Colonic mucosa (tissue), 4 donors: Measurements from ENCODE around the gene OXA1L. TPM values are rescaled to one million over a fixed set of nuclear protein-coding genes. Genes with fewer than 3 reads are reported as not detected.

ENCODE experiments used
- DNase-seq: peaks from one replicate; pipeline ENCODE4 v3.0.0-alpha.2; 2020
- H3K27ac ChIP-seq: fragments of 200-600 bp; one replicate; pipeline ENCODE4 v1.8.0; 2021
- H3K27me3 ChIP-seq: fragments of 200-600 bp; one replicate; pipeline ENCODE4 v1.8.0; 2021
- H3K36me3 ChIP-seq: fragments of 200-600 bp; one replicate; pipeline ENCODE4 v1.8.0; 2021
- H3K4me1 ChIP-seq: fragments of 200-600 bp; one replicate; pipeline ENCODE4 v1.8.0; 2021; ENCODE audit warnings: mild to moderate bottlenecking
- H3K4me3 ChIP-seq: fragments of 200-600 bp; one replicate; pipeline ENCODE4 v1.8.0; 2021
- H3K9ac ChIP-seq, 2 donors: one replicate each; pipeline ENCODE4 v1.7.0; 2013; ENCODE audit warnings: control low read depth in 2 of 2, low read depth in 2 of 2, low read length in 2 of 2
- H3K9me3 ChIP-seq: fragments of 200-600 bp; one replicate; pipeline ENCODE4 v1.8.0; 2021
- intact Hi-C: fragments of 100-400 bp; cut with DNase I; formaldehyde crosslinking; loops from one replicate; pipeline ENCODE4 v1.14.1; 2022
- total RNA-seq, 2 donors: library from RNA; stranded (reverse); fragmentation: NEBNext Ultra II Directional in 1 of 2; extraction: Animal tissue kit (Norgen Biotek cat#: 25700) in 1 of 2; gene quantifications; one replicate each; pipeline ENCODE4 v1.2.1, GENCODE V29; 2021
- TF ChIP-seq, protein P1 (sequence below): fragments of 200-600 bp; IDR thresholded peaks from one replicate; pipeline ENCODE4 v1.8.0; 2022; ENCODE audit warnings: antibody characterized with exemption, mild to moderate bottlenecking
- donor health status: healthy.
- donor health status: DM: no; HTN: no; CAD: no.
- donor health status: DM: no; HTN: no; CAD: no.

The OXA1L gene
- total RNA-seq, 2 donors from 2014 or later, result 110 to 115 TPM

DNA sequence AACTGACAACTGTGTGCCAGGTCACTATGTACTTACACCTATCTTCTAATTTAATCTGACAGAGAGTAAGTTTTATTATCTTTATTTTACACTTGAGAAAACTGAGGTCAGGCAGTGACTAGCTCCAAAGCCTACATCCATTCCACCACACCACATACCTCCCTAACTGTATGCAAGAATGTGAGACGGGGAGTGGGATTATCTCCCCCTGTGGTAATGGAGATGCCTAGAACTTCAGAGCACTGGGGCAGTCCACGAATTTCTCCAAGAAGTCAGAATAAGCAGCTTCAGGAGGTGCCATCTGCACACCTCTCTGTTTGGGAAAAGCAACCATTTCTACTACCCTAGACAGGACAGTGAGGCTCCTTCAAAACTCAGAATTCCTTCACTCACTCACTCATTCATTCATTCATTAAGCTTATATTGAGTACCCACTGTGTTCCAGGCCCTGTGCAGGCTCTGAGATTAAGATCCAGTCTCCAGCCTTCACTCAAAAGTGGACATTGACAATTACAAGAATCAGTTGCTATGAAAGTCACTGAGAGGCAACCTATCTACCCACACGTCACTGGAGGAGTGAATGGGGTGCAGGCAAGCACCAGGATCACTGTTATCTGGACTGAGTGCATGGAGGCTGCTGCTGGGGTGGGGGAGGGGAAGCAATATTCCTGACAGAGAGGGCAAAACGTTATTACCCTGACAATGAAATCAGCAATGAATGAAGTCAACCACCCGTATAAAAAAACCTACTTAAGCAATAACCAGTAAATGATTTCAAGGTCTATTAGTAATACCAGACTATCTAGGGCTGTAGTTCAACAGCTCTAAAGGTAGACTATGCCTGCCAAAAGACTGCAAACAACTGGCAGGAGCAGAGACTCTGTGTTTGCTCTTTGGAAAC is 30.8 kb downstream of the OXA1L start:
- TF ChIP-seq, protein P1, sequence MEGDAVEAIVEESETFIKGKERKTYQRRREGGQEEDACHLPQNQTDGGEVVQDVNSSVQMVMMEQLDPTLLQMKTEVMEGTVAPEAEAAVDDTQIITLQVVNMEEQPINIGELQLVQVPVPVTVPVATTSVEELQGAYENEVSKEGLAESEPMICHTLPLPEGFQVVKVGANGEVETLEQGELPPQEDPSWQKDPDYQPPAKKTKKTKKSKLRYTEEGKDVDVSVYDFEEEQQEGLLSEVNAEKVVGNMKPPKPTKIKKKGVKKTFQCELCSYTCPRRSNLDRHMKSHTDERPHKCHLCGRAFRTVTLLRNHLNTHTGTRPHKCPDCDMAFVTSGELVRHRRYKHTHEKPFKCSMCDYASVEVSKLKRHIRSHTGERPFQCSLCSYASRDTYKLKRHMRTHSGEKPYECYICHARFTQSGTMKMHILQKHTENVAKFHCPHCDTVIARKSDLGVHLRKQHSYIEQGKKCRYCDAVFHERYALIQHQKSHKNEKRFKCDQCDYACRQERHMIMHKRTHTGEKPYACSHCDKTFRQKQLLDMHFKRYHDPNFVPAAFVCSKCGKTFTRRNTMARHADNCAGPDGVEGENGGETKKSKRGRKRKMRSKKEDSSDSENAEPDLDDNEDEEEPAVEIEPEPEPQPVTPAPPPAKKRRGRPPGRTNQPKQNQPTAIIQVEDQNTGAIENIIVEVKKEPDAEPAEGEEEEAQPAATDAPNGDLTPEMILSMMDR, result no peak
- intact Hi-C loops, result no loop called here
- DNase-seq, result no peak

DNA sequence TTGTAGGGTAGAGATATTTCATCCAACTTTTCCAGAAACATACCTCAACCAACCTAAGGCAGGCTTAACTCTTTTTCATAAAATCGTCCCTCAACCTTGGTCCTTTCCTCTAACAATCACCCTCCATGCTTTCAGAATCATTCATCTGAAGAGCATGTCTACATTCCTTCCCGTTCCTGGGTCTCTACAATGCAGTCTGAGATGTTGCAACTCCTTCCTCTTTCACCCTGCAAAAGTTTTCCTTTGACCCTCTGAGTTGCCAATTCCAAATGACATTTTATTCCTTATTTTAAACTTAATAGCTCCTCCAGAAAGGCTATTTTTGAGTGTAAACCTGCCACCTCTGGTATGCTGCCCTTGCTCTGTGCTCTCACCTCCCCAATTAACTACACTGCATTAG is 32.0 kb downstream of the OXA1L start:
- Histone ChIP-seq H3K27ac (no peak overlapping the region), H3K4me1 (no peaks in the 10 kb centered on the region), H3K4me3 (no peak overlapping the region), H3K9me3 (no peaks in the 10 kb centered on the region), H3K9ac (no peak overlapping the region), H3K36me3 (no peaks in the 10 kb centered on the region), H3K27me3 (no peaks in the 10 kb centered on the region)
- intact Hi-C loops, result no loop called here
- DNase-seq, result no peak
- TF ChIP-seq, protein P1, result no peak

More for the DNA sequence above, 30.8 kb downstream of the OXA1L start:
- Histone ChIP-seq H3K36me3 (no peaks in the 10 kb centered on the region), H3K9me3 (no peaks in the 10 kb centered on the region), H3K27me3 (no peaks in the 10 kb centered on the region), H3K27ac (no peak overlapping the region), H3K9ac (no peak overlapping the region), H3K4me1 (no peaks in the 10 kb centered on the region), H3K4me3 (no peak overlapping the region)

DNA sequence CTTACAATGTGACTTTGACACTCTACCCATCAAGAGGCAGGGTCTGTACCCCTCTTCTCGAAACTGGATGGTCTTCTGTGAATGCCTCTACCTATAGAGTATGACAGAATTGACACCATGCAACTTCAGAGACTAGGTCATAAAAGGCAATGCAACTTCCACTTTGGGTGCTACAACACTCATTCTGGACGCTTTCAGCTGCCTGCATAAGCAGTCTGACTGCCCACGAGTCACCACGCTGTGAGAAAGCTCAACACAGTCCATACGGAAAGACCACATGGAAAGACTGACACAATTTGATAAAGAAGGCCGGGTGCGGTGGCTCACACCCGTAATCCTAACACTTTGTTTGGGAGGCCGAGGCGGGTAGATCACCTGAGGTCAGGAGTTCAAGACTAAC is 33.9 kb downstream of the OXA1L start:
- H3K9ac ChIP-seq, result no peak overlapping the region
- no peaks in the 10 kb centered on the region for H3K9me3 ChIP-seq
- H3K4me3 ChIP-seq, result no peak overlapping the region
- H3K36me3 ChIP-seq, result no peaks in the 10 kb centered on the region
- H3K4me1 ChIP-seq, result no peaks in the 10 kb centered on the region
- intact Hi-C loops, result no loop called here
- TF ChIP-seq, protein P1, result no peak
- H3K27ac ChIP-seq, result no peak overlapping the region
- no peaks in the 10 kb centered on the region for H3K27me3 ChIP-seq
- DNase-seq, result no peak

DNA sequence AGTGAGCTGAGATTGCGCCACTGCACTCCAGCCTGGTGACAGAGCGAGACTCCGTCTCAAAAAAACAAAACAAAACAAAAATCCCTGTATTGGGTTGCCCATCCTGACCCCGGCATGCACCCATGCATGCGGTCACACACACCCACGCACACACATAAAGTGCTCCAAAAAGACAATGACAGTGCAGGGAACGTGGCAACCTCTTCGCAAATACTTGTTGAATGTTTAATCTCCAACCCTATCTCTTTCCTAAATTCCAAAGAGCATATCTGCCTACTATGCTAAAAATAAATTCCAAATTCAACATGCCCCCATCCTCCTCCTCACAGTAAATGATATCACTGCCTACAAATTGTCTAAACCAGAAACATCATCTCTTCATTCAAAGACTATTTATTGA is 35.2 kb downstream of the OXA1L start:
- DNase-seq, result no peak
- Histone ChIP-seq H3K4me3 (no peak overlapping the region), H3K9ac (no peak overlapping the region), H3K4me1 (no peaks in the 10 kb centered on the region), H3K9me3 (no peaks in the 10 kb centered on the region), H3K27me3 (no peaks in the 10 kb centered on the region), H3K27ac (no peak overlapping the region), H3K36me3 (no peaks in the 10 kb centered on the region)
- TF ChIP-seq, protein P1, result no peak
- intact Hi-C loops, result no loop called here

DNA sequence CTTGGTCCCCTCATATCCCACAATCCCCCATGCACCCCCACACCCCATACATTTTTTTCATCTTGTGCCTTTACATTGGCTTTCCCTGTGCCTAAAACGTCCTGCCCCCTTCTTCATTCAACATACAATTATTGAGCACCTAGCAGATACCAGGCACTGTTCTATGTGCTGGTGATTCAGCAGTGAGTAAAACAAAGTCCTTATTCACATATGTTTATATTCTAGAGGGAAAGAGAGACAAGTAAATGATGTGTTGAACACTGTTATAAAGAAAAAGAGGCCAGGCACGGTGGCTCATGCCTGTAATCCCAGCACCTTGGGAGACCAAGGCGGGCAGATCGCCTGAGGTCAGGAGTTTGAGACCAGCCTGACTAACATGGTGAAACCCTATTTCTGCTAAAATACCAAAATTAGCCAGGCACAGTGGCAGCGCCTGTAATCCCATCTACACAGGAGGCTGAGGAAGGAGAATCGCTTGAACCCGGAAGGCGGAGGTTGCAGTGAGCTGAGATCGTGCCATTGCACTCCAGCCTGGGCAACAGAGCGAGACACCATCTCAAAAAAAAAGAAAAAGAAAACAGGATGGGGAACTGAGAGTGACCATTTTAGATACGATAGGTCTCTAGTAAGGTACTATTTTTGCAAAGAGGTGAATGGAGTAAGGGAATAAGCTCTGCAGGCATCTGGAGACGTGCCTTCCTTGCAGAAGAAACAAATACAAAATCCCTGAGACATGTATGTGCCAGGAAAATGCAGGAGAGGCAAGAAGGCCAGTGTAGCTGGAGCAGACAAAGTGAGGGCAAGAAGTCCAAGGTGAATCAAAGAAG is 36.6 kb downstream of the OXA1L start:
- no peaks in the 10 kb centered on the region for H3K4me1 ChIP-seq
- TF ChIP-seq, protein P1, result no peak
- intact Hi-C loops, result no loop called here
- no peak overlapping the region for H3K4me3 ChIP-seq
- H3K36me3 ChIP-seq, result no peaks in the 10 kb centered on the region
- no peaks in the 10 kb centered on the region for H3K9me3 ChIP-seq
- no peak overlapping the region for H3K27ac ChIP-seq
- H3K27me3 ChIP-seq, result no peaks in the 10 kb centered on the region
- DNase-seq, result no peak
- no peak overlapping the region for H3K9ac ChIP-seq
